HG03095 (cell line): ENCODE data around the gene MAPK11.

Source experiments
- ATAC-seq: cut with Tn5 transposase; IDR thresholded peaks from one replicate; pipeline ENCODE4 v1.9.1; 2021; ENCODE audit warnings: moderate library complexity; ENCODE audit not compliant: unreplicated experiment

Gene MAPK11

GRCh38 chr22:50296658-50297490 lies 26.7 kb upstream of the MAPK11 start:
- ATAC-seq, result no peak

DNA sequence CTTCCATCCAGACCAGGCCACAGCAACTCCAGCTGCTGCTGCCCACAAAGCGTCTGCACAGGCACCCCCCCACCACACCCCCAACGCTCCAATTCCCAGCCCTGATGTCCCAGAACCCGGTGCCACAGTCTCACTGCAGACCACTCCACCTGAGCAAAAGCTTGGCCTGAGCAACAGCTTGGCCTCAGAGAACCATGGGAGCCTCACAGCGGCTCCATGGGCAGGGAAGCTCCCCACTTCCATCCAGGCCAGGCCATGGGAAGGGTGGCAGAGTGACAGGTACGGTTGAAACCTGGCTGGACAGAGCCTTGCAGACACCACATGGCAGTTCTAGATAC lies 24.1 kb upstream of the MAPK11 start:
- ATAC-seq, result no peak

- ATAC-seq, result no peak
Observed at GRCh38 chr22:50293441-50294318, 23.5 kb upstream of the MAPK11 start.

GRCh38 chr22:50292643-50293440 lies 22.7 kb upstream of the MAPK11 start:
- ATAC-seq, result no peak

- ATAC-seq, result no peak
Observed at GRCh38 chr22:50289942-50290630, 19.9 kb upstream of the MAPK11 start.

GRCh38 chr22:50289151-50289941 lies 19.2 kb upstream of the MAPK11 start:
- ATAC-seq, result no peak

DNA sequence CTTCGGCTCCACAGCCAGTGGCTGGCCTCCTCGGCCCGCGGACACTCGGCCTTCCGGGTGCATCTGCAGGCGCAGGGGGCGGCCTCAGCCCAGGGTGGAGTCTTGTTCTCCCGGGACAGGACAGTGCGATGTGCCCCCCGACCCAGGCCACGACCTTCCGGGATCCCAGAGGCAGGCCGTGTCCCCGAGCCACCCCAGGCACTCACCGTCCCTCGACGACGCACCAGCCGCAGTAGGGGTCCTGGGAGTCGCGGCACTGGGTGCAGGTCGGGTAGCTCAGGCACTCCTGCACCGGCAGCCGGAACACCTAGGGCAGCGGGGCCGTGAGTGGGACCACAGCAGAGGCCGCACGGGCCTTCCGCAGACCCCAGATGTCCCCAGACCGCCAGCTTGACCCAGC lies 17.6 kb upstream of the MAPK11 start:
- no peak for ATAC-seq

DNA sequence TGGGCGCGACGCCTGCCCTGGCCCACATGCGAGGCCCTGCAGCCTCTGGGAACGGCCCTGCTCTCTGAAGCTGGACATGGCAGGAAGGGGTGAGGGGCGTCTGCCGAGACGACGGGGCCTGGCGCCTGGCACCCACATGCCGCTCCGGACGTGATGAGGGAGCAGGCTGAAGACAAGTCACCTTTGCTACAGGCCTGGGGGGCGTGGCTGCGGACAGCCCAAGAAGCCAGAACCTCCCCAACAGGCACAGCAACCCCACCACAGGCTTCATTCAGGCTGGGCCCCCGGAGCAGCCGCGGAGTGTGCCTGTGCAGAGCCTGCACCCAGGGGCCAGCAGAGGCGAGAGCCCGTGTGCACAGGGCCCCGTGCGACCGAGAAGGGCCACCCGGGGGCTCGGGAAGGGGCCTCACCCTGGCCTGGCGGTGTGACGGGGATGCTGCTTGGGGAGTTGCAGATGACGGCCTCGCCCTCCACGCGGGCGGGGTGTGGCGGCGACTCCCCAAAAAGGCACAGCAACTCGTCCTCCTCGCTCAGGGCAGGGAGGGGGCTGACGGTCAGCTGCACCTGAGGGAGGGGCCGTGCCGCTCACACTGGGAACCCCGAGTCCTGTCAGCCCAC lies 16.6 kb upstream of the MAPK11 start:
- no peak for ATAC-seq

DNA sequence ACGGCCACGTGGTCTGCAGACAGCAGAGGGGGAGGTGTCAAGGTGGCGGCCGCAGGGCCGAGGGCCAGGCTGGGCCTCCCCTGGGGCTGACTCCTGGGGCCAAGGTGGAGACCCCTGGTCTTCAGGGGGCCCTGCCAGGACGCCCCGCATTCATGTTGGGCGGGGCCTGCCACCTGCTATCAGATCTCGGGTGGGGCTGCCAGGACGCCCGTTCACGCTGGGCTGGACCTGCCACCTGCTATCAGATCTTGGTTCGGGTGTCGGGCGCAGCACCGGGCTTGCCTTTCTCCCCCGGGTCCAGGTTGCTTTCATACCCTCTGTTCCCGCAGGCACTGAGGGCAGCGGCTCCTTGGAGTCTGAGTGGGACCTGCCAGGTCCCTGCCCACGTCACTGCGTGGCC lies 16.1 kb upstream of the MAPK11 start:
- ATAC-seq, result no peak

DNA sequence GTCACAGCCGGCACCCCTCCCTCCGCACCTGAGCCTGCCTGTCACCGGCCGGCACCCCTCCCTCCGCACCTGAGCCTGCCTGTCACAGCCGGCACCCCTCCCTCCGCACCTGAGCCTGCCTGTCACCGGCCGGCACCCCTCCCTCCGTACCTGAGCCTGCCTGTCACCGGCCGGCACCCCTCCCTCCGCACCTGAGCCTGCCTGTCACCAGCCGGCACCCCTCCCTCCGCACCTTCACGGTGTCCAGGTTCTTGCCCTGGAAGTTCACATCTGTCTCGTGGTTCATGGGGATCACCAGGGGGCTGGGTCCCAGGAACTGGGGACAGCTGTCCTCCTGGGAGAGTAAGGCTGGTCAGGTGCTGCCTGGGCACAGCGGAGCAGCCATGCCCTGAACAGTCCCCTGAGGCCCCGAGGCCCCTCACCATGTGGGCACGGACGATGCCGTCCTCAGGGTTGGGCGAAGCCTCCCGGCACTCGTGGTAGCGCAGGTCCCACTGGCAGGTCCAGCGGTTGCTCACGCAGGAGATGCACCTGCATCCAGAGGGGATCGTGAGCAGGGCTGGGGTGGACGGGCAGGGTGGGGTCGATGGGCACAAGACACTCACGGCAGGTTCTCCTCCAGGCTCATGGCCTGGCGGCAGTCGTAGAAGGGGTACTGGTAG lies 15.5 kb upstream of the MAPK11 start:
- no peak for ATAC-seq

DNA sequence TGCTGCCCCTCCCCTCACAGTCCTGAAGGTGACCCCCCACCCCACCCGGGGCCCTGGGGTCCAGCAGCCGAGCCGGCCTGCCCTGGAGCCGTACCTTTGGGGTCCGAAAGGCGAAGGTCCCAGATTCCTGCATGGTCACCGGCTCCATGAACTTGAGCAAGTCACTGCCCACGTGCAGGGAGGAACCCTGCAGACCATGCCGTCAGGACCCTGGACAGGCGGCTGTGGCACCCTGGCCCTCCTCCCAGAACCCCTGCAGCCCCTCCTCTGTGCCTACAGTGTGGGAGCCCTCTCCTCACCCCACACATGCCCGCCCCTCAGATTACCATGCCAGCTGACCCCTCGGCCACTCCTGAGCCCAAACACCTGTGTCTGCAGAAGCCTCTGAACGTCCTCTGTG lies 14.3 kb upstream of the MAPK11 start:
- no peak for ATAC-seq

DNA sequence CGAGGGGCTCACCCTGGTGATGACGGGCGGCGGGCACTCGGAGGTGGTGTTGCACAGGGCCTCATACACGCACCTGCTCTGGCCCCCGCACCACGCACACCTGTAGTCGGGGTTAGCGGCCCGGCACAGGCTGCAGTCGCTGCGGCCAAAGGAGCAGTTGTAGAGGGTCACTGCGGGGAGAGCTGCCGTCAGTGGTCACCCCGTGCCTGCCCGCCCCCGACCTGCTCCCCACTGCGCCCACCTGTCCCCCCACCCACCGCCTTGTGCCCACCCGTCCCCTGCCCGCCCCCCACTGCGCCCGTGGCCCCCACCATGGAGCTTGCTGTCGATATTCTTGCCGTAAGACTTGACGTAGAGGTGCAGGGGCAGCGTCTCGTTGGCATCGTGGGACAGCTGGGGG lies 13.6 kb upstream of the MAPK11 start:
- no peak for ATAC-seq

- no peak for ATAC-seq
Observed at GRCh38 chr22:50282361-50283155, 12.4 kb upstream of the MAPK11 start.

GRCh38 chr22:50281957-50282356 lies 11.8 kb upstream of the MAPK11 start:
- ATAC-seq, result no peak

- ATAC-seq, result no peak
Observed at GRCh38 chr22:50281384-50281760, 11.2 kb upstream of the MAPK11 start.

DNA sequence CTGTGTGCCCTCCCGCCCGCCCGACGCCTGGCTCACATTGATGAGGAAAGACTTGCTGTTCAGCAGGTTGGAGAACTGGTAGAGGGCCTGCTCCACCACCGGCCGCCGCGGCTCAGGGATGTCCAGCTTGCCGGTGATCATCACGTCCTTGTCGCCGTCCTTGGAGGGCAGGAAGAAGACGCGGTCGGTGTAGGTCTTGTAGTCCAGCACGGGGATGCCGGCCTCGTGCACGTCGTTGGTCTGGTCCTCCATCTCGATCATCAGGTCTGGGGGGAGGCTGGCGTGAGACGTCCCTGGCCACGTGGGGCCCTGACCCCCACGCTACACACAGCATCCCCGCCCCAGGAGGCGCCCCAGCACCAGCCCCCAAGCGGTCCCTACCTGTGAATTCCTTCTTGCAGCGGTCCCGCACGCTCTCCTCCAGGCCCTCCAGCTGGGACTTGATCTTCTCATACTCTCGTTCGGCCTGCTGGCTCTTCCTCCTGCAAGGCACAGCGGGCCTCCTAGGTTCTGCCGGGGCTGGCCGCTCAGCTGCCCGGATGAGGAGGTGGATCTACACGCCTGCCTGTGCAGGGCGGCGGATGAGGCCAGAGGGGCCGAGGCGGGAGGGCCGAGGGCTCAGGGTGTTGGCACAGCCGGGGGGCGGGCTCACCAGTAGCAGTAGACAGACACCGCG lies 10.7 kb upstream of the MAPK11 start:
- no peak for ATAC-seq

- ATAC-seq, result no peak
Observed at GRCh38 chr22:50280022-50280707, 10.0 kb upstream of the MAPK11 start.
